HK-2 (cell line): ENCODE measurements around the gene SLC27A3.

Experiments
- DNase-seq: peaks from one replicate; pipeline ENCODE4 v3.0.0-alpha.2; 2018; ENCODE audit not compliant: unreplicated experiment

SLC27A3 gene

DNA sequence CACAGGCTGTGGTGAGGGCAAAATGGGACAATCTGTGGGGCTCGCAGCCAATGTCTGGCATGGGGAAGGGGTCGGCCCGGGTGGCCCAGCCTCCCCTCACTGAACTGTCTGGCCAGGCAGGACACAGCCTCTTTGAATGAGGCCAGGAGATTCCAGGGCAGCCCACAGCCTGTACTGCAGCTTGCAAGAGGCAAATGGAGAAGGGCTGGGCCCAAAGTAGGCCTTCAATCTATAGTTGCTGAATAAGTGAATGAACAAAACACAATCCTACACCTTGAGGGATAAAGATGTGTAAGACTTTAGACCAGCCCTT, 23.2 kb downstream of the SLC27A3 start:
- DNase-seq, result no peak

DNA sequence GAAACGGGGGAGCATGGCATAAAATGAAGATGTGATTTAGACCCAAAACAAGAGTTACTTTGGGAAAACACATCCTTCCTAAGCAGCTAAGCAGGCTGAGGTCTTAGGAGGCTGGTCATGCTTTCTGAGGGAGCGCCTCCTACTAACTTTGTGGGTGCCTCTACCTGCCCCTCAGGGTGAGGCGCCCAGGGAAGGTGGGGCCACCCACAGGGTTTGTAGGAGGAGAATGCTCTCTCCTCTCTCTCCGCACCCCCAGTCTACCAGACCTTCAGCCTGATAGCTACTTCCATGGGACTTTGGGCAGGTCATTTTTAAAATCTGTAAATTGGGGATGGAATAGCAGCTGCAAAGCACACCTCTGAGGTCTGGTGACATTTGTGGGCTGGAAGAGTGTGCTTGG, 23.8 kb downstream of the SLC27A3 start:
- DNase-seq, result no peak

DNA sequence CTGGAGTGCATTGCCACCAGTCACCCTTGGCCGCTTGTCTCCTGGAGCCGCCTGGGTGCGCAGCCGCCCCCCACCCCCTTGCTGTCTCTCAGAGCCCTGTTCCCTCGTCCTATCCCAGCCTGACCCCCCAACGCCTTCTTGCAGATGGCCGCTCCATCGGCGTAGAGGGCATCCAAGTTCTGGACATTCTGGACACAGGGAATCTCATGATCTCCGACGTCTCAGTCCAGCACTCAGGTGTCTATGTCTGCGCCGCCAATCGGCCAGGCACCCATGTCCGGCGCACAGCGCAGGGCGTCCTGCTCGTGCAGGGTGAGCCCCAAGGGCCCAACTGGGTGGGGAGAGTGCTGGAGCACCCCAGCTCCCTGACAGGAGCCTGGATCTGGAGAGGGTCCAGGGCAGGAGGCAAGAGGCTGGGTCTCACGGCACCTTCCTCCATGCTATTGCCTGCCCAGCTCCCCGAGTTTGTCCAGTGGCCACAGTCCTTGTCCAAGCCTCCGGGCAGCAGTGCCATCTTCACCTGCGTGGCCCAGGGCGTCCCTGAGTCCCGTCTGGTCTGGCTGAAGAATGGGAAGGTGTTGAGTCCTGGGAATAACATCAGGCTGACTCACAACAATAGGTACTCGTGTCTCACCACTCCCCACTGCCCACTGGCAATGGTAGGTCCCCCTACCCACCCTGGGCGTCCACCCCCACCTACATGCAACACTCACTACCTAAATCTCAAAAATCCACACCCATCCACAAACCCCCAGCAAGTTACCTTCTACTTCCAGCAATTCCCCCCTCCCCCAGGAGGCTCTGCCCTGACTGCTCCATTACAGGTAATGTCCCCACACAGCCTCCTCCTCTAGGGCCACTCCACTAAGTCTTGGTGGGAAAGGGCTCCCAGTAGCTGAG, 24.6 kb downstream of the SLC27A3 start:
- DNase-seq, result no peak

DNA sequence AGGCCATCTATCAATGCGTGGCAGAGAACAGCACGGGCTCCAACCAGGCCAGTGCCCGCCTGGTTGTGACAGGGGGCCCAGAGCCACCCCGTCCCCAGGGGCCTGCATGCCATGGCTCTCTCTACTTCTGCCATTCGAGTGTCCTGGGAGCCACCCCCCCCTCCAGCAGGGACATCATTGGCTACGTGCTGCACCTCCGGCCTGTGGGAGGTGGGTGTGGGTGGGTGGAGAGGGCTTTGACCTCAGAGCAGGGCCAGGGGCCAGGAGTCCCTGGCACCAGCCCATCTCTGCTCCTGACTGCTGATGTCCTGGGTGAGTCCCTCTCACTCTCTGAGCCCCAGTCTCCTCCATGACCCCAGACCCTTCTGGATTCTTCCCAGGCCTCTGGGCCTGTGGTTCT, 25.3 kb downstream of the SLC27A3 start:
- no peak for DNase-seq

DNA sequence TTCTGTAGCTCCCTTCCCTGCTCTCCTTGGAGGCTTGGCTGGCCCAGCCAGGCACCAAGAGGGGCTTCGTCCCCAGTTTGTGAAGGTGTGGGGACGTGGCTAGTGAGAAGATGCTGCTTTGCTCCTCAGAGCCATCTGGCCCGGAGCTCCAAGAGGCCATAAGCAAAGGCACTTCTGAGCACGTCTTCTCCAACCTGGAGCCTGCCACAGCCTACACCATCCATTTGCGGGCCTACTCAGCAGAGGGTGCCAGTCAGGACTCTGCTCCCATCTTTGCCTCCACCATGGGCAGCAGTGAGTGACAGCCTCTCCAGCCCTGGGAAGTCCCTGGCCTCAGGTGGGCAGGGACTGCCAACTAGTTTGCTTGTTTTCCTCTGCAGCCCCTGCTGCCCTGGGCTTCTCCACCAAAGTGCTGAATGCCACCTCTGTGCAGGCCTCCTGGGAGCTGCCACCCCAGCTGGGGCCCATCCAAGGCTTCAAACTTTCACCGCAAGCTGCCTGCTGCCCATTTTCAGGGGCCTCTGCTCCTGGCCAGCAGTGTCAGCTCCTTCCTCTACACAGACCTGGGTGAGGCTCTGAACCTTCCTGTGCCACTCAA, 25.9 kb downstream of the SLC27A3 start:
- no peak for DNase-seq

DNA sequence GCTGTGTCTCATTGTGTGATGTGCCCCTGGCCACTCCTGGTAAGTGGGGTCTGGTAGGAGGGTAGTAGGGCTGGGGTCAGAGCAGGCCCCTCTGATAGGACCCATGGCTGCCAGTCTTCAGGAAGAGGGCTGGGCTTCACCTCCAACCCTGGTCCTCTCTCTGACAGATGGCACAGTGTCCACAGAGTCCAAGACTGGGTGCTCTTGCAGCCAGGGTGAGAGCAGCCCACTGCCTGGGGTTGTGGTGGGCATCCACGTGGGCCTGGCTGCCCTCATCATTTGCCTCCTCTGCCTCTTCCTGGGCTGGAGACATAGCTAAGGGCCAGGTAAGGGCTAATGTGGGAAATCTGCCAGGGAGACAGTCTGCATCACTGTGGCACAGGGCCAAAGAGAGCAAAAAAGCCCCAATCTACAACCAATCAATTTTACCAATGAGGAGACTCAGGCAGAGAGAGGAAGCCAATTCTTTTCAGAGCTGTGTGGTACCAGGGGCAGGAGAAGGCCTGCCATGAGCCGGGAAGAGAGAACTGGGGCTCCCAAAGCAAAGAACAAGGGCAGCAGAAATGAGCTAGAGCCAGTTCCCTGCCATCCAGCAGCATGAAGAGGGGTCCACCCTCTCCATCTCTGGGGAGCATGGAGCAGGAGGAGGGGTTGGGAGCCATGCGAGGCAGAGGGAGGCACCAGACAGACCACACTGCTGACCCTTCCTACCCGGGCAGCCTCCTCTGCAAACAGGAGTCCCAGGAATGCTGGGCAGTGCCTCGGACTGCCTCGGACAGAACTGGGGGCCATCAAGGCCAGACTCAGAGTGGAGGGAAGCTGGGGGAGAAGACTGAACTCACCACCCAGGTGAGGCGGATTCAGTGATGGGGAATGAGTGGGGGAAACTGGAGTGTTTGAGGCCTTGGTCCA, 26.8 kb downstream of the SLC27A3 start:
- DNase-seq, result no peak

DNA sequence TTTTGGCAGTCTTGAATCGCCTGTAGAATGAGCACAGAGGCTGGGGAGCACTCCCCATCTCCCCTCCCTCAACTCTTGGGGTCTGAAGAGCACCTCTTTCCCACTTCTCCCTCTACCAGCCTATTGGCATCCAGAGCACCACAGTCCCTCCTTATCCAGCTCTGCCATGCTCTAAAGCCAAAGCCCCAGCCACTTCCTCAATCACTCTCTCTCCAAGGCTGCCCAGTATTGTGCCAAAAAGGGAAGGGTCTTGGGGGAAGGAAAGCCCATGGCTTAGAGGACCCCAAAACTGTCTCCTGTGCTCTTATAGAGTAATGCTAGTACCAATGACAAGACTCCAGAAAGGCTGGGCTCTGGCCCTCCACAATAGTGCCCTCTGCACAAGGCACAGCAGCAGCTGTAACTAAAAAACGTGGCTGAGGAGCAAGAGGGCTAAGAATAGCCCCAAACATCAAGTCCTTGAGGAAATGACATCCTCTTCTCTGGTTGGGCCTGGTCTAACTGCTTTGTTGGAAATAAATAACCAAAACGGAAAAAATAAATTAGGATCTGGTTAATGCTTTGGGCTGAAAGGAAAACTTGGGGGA, 28.4 kb downstream of the SLC27A3 start:
- DNase-seq, result no peak

DNA sequence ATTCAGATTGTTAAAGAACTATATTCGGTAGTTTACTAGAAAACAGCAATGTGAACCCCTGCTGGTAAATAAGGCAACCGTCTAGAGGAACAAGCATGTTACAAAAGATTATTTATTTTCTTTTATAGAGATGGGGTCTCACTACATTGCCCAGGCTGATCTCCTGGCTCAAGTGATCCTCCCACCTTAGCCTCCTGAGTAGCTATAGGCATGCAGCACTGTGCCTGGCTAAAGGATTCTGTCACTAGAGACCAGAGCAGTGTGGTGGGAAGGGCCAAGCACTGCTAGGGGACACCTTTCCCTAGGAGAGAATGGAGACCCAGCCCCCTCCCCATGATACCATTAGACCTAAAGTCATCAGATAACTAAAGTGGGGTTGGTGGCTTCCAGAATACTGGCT, 28.9 kb downstream of the SLC27A3 start:
- DNase-seq, result no peak

DNA sequence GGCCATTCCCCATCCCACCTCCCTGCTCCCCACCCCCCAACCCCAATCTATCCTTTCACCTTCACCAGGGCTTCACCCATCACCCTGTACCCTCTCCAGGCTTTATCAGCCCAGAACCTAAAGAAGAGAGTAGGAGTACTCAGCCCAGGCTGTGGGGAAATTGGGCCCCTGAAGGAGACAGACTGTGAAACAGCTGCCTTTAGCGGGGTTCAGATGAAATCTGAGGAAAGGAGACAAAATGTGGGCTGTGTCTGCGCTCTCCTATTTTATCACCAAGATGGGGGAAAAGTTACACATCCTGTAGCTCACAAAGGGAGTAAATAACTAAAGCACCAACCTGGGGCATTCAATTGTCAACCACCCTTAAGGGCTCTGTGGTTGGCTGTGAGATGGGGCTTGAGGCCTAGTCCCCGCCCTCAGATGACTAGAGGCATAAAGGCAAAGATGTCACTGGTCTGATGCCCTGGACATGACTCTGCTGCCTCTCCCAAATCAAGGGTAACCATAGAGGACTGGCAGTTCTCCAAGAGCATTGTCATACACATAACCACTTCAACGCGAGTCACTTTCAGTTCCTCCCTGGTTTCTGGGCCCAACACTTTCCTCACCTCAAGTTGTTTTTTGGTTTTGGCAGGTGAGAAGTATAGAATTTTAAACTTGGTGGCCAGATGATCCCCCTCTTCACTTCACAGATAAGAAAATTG, 30.0 kb downstream of the SLC27A3 start:
- peak; percentile 65 for DNase-seq

DNA sequence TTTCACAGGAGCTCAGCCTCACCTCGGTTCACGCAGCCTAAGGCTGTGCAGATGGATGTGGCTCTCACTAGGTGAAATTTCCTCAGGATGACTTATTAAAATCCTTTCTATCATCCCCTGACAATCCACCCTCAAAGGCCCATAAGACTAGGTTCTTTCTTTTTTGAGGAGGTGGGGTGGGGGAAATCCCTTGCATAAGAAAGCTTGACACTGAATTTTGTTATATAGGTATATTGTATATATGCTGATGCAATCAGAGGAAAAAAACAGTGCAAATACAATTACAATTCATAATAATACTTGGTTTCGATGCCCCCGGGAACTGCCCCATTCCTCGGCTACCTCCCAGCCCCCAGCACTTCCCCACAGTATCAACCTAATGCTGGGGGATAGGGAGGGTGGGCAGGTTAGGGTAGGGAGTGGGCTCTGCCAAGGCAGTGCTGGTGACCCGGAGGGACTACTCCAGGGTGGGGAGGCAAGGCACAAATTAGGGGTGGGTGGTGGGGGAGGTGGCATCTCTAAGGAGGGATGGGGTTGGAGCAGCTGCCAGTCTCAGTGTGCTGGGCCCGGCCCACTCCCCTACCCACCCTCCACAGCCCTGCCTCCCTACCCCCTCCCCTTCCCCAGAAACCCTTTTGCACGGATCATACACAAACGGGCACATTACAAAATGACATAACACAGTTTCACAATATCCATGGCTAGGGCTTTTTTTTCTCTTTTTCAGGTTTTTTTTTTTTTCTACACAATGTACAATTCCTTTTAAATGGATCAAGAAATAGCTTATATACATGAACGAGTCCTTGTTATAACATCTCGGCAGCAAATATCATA, 30.9 kb downstream of the SLC27A3 start:
- no peak for DNase-seq

DNA sequence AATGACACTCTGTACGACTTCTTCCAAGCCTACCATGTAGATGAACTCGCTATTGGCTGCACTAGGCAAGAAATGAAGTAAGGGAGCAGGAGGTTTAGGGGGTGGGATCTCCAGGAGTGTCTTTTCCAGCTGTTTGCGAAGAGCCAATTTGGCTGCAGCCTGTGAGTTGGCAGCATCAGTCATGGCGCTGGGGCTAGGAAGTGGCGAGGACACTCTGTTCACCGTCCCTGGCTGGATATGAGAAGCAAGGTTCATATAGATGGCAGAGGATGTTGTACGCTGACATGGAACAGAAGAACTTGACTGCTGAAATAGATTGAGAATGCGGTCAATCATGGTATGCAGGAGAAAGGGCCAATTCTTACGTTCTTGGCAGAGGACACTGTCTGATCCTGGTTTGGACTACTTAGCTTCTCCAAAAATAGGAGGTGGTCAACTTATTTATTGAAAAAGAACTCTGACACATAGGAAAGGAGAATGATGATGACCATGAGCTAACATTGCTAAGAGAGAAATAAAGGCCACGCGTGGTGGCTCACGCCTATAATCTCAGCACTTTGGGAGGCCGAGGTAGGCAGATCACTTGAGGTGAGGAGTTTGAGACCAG, 41.2 kb downstream of the SLC27A3 start:
- DNase-seq, result no peak

DNA sequence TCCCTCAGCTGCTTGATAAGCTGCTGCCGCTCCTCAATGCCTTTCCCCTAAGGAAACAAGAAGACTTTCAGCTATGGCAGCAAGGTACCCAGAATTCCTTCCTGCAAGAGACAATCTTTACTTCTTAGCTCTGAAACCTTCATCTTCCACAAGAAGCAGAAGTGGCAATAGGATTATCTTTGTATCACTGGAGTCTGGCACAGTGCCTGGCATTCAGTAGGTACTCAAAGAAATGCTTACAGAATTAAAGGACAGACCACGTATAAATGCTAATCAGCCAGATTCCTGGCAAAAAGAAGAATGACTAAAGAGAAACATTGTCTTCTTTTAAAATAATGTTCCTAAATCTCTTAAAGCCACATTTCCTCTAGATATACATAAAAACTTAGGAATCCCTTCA, 43.7 kb downstream of the SLC27A3 start:
- DNase-seq, result no peak

DNA sequence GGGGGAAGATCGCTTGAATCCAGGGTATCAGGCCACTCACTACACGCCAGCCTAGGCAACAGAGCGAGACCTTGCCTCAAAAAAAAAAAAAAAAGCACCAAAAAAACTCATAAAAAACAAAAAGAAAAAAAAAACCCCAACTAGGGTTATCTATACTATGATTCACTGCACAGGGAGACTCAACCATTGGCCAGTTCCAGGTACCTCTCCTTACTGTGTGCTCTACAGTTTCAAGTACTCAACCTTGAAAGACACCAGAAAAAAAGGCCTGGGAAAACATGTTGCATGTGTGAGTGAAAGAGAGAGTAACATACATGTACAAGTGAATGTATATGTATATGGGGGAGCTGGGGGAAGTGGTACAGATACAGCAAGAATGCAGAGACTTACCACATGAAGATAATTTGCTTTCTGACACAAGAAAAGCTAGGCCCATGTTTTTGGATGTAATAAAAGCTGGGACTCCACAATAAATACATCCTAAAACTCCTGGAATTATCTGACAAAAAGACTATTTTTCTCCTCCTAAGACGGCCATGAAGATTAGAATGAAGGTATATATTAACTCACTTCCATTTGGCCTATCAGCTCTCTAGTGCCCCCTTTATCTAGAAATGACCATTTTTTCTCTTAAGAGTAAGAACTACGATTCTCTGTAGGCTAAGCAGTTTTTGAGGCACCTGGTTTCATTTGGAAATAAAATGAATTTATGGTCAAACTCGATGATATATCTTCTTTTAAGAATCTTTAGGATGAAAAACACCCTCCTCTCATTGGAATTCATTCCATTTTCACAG, 52.2 kb downstream of the SLC27A3 start:
- no peak for DNase-seq
